ENCODE measurements around the gene MROH8. TPM values are rescaled to one million over a fixed set of nuclear protein-coding genes. Genes with fewer than 3 reads are reported as not detected.

The MROH8 gene
- total RNA-seq, 4 donors from 2014 or later = 0.83 to 4.7 (median 3.1) TPM

DNA sequence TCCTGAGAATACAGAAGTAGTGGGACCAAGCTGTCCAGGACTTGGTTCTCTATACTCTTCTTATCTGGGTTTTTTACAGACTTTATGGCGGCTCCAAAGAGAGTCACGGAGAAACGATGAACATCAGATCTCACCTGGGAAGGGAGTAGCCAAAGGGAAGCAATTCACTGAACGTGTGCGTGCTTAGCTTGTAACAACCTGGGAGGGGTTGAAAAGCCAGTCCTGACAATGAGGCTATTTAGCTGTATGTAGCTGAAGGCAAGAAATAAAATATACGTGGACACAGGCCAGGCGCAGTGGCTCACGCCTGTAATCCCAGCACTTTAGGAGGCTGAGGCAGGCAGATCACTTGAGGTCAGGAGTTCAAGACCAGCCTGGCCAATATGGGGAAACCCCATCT, 65.3 kb downstream of the MROH8 start:
- Histone ChIP-seq H3K4me1 (no peaks in the 10 kb centered on the region), H3K27me3 (no peaks in the 10 kb centered on the region), H3K4me3 (no peak overlapping the region), H3K36me3 (peaks cover 3% of the 10 kb centered on the region), H3K27ac (no peak overlapping the region), H3K9me3 (no peaks in the 10 kb centered on the region)
- 76% methylated on average over 8 of the region's 8 CpGs for WGBS
- TF ChIP-seq POLR2AphosphoS5 (IDR thresholded peaks at IDR 0.05) = no peak
- DNase-seq (ENCODE audit: low spot score in 2 of 2) = no peak

- H3K27ac ChIP-seq = no peak overlapping the region
- no peaks in the 10 kb centered on the region for H3K4me1 ChIP-seq
- H3K9me3 ChIP-seq = no peaks in the 10 kb centered on the region
- peaks cover 3% of the 10 kb centered on the region for H3K36me3 ChIP-seq
- H3K27me3 ChIP-seq = no peaks in the 10 kb centered on the region
- DNase-seq (ENCODE audit: low spot score in 2 of 2) = no peak
- WGBS = 98% methylated on average over 2 of the region's 2 CpGs
- H3K4me3 ChIP-seq = no peak overlapping the region
- TF ChIP-seq, protein P1, sequence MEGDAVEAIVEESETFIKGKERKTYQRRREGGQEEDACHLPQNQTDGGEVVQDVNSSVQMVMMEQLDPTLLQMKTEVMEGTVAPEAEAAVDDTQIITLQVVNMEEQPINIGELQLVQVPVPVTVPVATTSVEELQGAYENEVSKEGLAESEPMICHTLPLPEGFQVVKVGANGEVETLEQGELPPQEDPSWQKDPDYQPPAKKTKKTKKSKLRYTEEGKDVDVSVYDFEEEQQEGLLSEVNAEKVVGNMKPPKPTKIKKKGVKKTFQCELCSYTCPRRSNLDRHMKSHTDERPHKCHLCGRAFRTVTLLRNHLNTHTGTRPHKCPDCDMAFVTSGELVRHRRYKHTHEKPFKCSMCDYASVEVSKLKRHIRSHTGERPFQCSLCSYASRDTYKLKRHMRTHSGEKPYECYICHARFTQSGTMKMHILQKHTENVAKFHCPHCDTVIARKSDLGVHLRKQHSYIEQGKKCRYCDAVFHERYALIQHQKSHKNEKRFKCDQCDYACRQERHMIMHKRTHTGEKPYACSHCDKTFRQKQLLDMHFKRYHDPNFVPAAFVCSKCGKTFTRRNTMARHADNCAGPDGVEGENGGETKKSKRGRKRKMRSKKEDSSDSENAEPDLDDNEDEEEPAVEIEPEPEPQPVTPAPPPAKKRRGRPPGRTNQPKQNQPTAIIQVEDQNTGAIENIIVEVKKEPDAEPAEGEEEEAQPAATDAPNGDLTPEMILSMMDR (IDR thresholded peaks at IDR 0.05) = no peak
- TF ChIP-seq POLR2AphosphoS5 (IDR thresholded peaks at IDR 0.05) = no peak
- no peak for TF ChIP-seq EP300 (IDR thresholded peaks at IDR 0.05)
- TF ChIP-seq POLR2A (IDR thresholded peaks at IDR 0.05) = no peak
Measured at GRCh38 chr20:37111926-37112455, 67.4 kb downstream of the MROH8 start.

- no peaks in the 10 kb centered on the region for H3K9me3 ChIP-seq
- 92% methylated on average over 4 of the region's 4 CpGs for WGBS
- H3K4me3 ChIP-seq = no peak overlapping the region
- H3K36me3 ChIP-seq = peaks cover 3% of the 10 kb centered on the region
- H3K27me3 ChIP-seq = no peaks in the 10 kb centered on the region
- DNase-seq (ENCODE audit: low spot score in 2 of 2) = no peak
- TF ChIP-seq, protein P1 (IDR thresholded peaks at IDR 0.05) = no peak
- no peak for TF ChIP-seq POLR2AphosphoS5 (IDR thresholded peaks at IDR 0.05)
- no peak for TF ChIP-seq EP300 (IDR thresholded peaks at IDR 0.05)
- no peak for TF ChIP-seq POLR2A (IDR thresholded peaks at IDR 0.05)
- H3K4me1 ChIP-seq = no peaks in the 10 kb centered on the region
- no peak overlapping the region for H3K27ac ChIP-seq
Measured at GRCh38 chr20:37108676-37109075, 70.7 kb downstream of the MROH8 start.

- Histone ChIP-seq H3K27ac (no peak overlapping the region), H3K4me1 (no peaks in the 10 kb centered on the region), H3K9me3 (no peaks in the 10 kb centered on the region), H3K4me3 (no peak overlapping the region), H3K36me3 (no peaks in the 10 kb centered on the region), H3K27me3 (no peaks in the 10 kb centered on the region)
- 90% methylated on average over 6 of the region's 6 CpGs for WGBS
- no peak for DNase-seq (ENCODE audit: low spot score in 2 of 2)
- TF ChIP-seq POLR2AphosphoS5 (IDR thresholded peaks at IDR 0.05) = no peak
- TF ChIP-seq, protein P1 (IDR thresholded peaks at IDR 0.05) = no peak
- TF ChIP-seq POLR2A (IDR thresholded peaks at IDR 0.05) = no peak
- no peak for TF ChIP-seq EP300 (IDR thresholded peaks at IDR 0.05)
Measured at GRCh38 chr20:37102571-37102970, 76.8 kb downstream of the MROH8 start.

- Histone ChIP-seq H3K4me3 (peak overlapping the region; percentile 84), H3K9me3 (no peaks in the 10 kb centered on the region), H3K27me3 (no peaks in the 10 kb centered on the region), H3K36me3 (no peaks in the 10 kb centered on the region), H3K27ac (no peak overlapping the region), H3K4me1 (peaks cover 10% of the 10 kb centered on the region)
- TF ChIP-seq POLR2AphosphoS5 (IDR thresholded peaks at IDR 0.05) (no peak), POLR2A (IDR thresholded peaks at IDR 0.05) (no peak), EP300 (IDR thresholded peaks at IDR 0.05) (no peak)
- TF ChIP-seq, protein P1 (IDR thresholded peaks at IDR 0.05) = no peak
- no peak for DNase-seq (ENCODE audit: low spot score in 2 of 2)
- WGBS = 60% methylated on average over 11 of the region's 11 CpGs
Measured at GRCh38 chr20:37096415-37097041, 82.8 kb downstream of the MROH8 start.
